ENCODE results near the gene ZNF337. TPM values are rescaled to one million over a fixed set of nuclear protein-coding genes. Genes with fewer than 3 reads are reported as not detected.

ZNF337 gene
- total and polyA plus RNA-seq, 4 donors = 6.8 to 32.6 (median 10.3) TPM

DNA sequence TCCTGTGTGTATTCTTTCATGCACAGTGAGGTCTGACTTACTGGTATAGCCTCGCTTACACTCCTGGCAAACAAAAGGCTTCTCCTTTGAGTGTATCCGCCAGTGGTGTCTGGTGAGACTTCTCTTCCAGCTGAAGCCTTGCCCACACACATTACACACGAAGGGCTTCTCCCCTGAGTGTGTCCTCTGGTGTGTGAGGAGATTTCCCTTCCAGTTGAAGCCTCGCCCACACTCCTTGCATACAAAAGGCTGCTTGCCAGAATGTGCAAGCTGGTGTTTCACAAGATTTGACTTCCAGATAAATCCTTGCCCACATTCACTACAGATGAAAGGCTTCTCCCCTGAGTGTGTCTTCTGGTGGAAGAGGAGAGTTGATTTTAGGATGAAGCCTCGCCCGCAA lies 21.5 kb downstream of the ZNF337 start:
- H3K4me3 ChIP-seq = no peak overlapping the region
- H3K9ac ChIP-seq (ENCODE audit: insufficient read depth in 1 of 2, low read length in 2 of 2) = no peak overlapping the region

DNA sequence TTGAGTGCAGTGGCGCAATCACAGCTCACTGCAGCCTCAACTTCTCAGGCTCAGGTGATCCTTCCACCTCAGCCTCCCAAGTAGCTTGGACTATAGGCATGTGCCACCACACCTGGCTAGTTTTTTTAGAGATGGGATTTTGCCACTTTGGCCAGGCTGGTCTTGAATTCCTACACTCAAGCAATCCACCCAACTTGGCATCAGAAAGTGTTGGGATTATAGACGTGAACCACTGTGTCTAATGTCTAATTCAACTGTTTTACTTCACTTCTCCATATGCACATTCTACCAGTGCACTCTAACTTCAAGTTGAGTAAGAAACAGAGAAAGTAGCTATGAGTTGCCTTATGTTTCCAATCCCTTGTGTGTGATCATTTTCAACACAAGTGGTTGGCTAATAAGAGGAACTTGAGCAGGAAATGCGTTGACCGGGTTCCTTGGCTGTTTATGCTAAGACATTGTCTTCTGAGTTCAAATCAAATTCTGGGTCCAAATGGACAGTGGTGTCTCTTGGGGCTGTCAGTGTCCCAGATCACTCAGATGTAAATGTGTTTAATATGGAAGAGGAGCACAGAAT lies 23.9 kb downstream of the ZNF337 start:
- peaks cover 0 to 2% (median 0%) of the 10 kb centered on the region in 5 donors for H3K4me1 ChIP-seq (ENCODE audit: control insufficient read depth in 5 of 5, insufficient read depth in 5 of 5, low read length in 5 of 5)
- WGBS, 2 donors = 43 to 79% methylated on average over 4 of the region's 4 CpGs
- H3K4me3 ChIP-seq = no peak overlapping the region
- H3K27ac ChIP-seq (ENCODE audit: low read depth in 1 of 2, low read length in 1 of 2) = no peak overlapping the region
- peaks cover 27 to 42% (median 38%) of the 10 kb centered on the region in 4 donors for H3K36me3 ChIP-seq (ENCODE audit: control insufficient read depth in 4 of 4, insufficient read depth in 4 of 4, low read length in 4 of 4)
- no peak overlapping the region for H3K9ac ChIP-seq (ENCODE audit: insufficient read depth in 1 of 2, low read length in 2 of 2)
- no peak for ATAC-seq (ENCODE audit: insufficient read depth, low FRiP score)
- H3K9me3 ChIP-seq (ENCODE audit: control insufficient read depth in 4 of 4, insufficient read depth in 3 of 4, low read length in 3 of 4) = peaks cover 0 to 4% (median 0%) of the 10 kb centered on the region in 4 donors
- DNase-seq = no peak
- H3K27me3 ChIP-seq (ENCODE audit: control insufficient read depth in 3 of 3, insufficient read depth in 3 of 3, low read length in 2 of 3) = no peaks in the 10 kb centered on the region
- no peak for TF ChIP-seq CTCF (IDR thresholded peaks at IDR 0.05; ENCODE audit: control extremely low read depth, extremely low read depth)

More for the DNA sequence above, 21.5 kb downstream of the ZNF337 start:
- no peak for DNase-seq
- Histone ChIP-seq H3K9me3 (ENCODE audit: control insufficient read depth in 4 of 4, insufficient read depth in 3 of 4, low read length in 3 of 4) (peaks cover 0 to 4% (median 0%) of the 10 kb centered on the region in 4 donors), H3K27me3 (ENCODE audit: control insufficient read depth in 3 of 3, insufficient read depth in 3 of 3, low read length in 2 of 3) (no peaks in the 10 kb centered on the region), H3K27ac (ENCODE audit: low read depth in 1 of 2, low read length in 1 of 2) (no peak overlapping the region), H3K36me3 (ENCODE audit: control insufficient read depth in 4 of 4, insufficient read depth in 4 of 4, low read length in 4 of 4) (peaks cover 27 to 51% (median 40%) of the 10 kb centered on the region in 4 donors), H3K4me1 (ENCODE audit: control insufficient read depth in 5 of 5, insufficient read depth in 5 of 5, low read length in 5 of 5) (peaks cover 0 to 2% (median 0%) of the 10 kb centered on the region in 5 donors)
- no peak for ATAC-seq (ENCODE audit: insufficient read depth, low FRiP score)
- no peak for TF ChIP-seq CTCF (IDR thresholded peaks at IDR 0.05; ENCODE audit: control extremely low read depth, extremely low read depth)
- 78 to 90% methylated on average over 6 of the region's 6 CpGs for WGBS, 2 donors

DNA sequence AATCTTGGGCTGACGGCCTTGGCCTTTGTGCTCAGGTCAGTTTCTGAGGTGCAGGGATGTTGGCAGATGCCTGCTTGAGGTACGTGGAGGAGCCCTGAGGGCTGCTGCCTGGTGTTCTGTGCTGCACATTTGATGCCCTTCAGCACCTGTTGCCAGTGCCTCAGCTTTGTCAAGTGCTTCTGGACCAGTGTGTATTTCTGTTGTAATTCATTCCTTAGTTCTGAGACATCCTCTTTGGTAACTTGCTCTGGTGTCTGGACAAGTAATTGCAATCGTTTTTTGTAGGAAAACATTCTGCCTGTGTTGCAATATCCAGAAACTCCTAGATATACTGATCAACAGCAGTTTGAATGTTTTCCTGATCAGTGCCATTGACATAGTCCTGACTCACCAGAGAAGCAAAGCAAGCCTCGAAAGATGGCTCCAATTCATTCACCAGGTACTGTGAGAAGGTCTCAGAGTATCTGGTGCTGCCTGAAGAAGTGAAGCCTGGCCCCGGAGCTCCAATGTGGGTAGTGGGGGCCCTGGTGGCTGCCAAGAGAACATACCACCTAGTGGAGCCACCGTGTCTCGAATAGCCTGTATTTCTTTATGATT lies 26.7 kb downstream of the ZNF337 start:
- no peak for TF ChIP-seq CTCF (IDR thresholded peaks at IDR 0.05; ENCODE audit: control extremely low read depth, extremely low read depth)
- Histone ChIP-seq H3K9me3 (ENCODE audit: control insufficient read depth in 4 of 4, insufficient read depth in 3 of 4, low read length in 3 of 4) (peaks cover 0 to 2% (median 0%) of the 10 kb centered on the region in 4 donors), H3K36me3 (ENCODE audit: control insufficient read depth in 4 of 4, insufficient read depth in 4 of 4, low read length in 4 of 4) (peaks cover 8 to 20% (median 18%) of the 10 kb centered on the region in 4 donors), H3K27ac (ENCODE audit: low read depth in 1 of 2, low read length in 1 of 2) (no peak overlapping the region), H3K4me3 (no peak overlapping the region), H3K9ac (ENCODE audit: insufficient read depth in 1 of 2, low read length in 2 of 2) (no peak overlapping the region), H3K4me1 (ENCODE audit: control insufficient read depth in 5 of 5, insufficient read depth in 5 of 5, low read length in 5 of 5) (no peaks in the 10 kb centered on the region), H3K27me3 (ENCODE audit: control insufficient read depth in 3 of 3, insufficient read depth in 3 of 3, low read length in 2 of 3) (no peaks in the 10 kb centered on the region)
- WGBS, 2 donors = 75 to 77% methylated on average over 7 of the region's 7 CpGs
- ATAC-seq (ENCODE audit: insufficient read depth, low FRiP score) = peak; percentile 27
- DNase-seq = no peak

All from lung (tissue), 12 donors.